Activated CD8-positive, alpha-beta memory T cell treated with anti-CD3 and anti-CD28 coated beads for 4 hours (primary cell): ENCODE measurements around the gene PAQR5.
"Not testable (repeated sequence)": the region's sequence is repeated elsewhere in the genome, so short reads cannot be mapped to it uniquely, and the experiment has no call there.

Source experiments
- DNase-seq, 2 donors: peaks; one replicate each; pipeline ENCODE4 v3.0.0-alpha.2; 2020; ENCODE audit warnings: low read depth in 2 of 2

The PAQR5 gene

DNA sequence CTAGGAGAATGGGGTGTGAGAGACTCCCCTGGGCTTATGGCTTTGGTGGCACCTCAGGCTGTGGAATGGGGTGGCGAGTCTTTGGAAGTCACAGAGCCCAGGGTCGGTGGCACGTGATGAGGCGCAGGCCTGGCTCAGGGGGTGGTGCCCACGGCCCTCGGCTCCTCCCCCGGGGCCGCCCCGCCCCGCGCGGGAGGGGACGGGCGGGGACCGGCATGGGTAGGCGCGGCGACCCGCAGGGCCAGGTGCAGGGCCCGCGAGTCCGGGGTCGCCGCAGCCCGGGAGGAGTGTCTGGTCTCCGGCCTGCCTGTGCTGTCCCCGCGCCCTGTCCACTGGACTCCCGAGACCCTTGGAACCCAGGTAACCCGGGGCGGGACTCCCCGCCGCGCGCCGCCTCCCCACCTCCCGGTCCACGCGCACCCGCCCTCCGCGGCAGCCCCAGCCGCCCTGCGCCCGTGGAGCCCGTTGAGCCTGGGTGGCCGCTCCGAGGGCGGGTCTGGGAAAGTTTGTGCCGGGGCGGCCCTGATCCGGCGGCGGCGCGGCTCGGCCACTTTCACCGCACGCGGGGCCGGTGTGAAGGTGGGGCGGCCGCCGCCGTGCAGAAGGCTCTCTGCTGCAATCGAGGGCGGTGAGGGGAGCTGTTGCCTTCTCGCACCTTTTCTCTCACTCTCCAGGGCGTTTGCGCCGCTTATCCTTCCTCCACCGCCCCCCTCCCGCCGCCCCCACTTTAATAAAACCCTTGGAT is at the start of gene PAQR5:
TSS of gene PAQR5 (plus strand) at position 216 of the 745 bp plus-strand sequence. CDS start 61,169 bp downstream, outside the sequence.
- DNase-seq: no peak

DNA sequence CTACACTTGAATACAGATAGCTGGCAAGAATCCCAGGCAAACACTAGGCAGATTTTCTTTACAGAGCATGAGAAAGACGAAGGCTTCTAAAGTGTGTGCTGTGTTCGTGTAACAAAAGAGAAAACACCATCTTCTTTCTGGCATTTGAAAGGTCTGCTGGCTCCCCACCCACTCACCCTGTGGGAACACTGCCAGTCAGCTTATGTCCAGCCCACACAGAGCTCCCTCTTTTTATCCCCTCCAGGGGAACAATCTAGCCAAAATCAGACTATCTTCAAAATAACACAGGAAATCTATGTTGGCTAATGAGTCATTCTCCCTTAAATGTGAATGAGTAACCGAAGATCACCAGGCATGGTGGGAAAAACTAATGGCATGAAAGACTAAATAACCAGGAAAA is 45.6 kb upstream of the PAQR5 start:
- no peak for DNase-seq

DNA sequence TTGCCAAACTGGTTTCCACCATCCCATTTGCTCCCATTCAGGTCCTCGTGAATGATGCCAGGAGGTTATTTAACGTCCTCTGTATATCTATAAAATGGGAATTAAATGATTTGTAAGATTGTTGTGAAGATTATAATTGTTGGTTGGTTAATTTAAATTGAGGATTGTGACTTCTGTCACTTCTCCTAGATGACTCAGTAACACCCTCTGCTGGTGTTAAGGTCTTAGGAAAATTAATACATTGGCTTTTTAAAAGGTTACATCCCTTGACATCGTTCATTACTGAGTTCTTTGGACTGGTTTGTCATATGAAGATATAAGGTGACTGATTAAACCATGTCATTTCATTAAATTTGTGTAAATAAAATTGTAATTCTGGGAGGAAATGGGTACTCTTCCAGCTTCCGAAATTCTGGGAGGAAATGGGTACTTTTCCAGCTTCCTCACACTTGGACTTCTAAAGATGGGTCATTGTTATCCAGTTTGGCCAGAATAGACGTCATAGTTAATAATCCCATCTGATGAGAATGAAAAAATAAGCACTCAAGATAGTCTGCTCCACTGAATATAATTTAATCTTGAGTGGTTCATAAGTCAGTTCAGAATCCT is 33.3 kb upstream of the PAQR5 start:
- DNase-seq: no peak

- no peak for DNase-seq
Observed at GRCh38 chr15:69271217-69271616, 27.5 kb upstream of the PAQR5 start.

- no peak for DNase-seq
Observed at GRCh38 chr15:69272139-69272538, 26.6 kb upstream of the PAQR5 start.

- no peak for DNase-seq
Observed at GRCh38 chr15:69272891-69273290, 25.8 kb upstream of the PAQR5 start.

- no peak for DNase-seq
Observed at GRCh38 chr15:69275074-69275670, 23.5 kb upstream of the PAQR5 start.

- no peak for DNase-seq
Observed at GRCh38 chr15:69275933-69276560, 22.7 kb upstream of the PAQR5 start.

DNA sequence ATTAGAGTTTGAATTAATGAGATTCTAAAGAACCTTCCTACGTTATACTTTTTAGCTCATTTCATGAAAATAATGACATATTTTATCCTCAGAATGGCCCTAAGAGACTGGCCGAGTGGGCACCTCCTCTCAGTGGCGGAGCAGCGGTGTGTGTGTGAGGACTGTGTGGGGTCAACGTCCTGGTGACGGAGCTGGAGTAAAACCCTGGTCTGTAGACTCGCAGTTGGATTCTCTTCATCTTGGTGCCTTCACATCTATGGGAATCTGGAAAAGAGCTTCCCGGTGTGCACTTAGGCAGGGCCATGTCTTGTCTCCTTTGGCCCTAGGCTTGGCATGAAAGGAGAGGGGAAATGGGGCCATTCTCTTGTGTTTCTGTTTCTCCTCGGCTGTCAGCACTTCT is 21.4 kb upstream of the PAQR5 start:
- DNase-seq: no peak

GRCh38 chr15:69279636-69280035 is 19.1 kb upstream of the PAQR5 start:
- no peak for DNase-seq

DNA sequence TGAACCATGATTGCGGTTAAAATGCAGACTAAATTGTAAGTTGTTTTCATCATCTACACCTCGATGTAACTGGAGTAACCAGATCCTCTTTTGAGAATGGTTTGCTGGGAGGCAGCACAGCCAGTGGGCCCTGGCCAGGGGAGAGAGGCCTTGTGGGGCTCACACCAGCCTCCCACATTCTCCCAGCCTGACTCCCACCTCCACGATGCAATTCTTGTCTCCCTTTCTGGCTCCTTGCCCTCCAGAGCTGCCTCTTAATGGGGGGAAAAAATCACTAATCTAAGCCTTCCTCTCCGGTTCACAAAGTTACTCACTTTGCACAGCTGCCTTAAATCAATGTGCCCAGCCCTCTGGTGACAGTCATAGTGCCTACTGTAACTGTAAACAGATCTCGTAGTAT is 17.9 kb upstream of the PAQR5 start:
- no peak for DNase-seq

GRCh38 chr15:69282104-69282743 is 16.5 kb upstream of the PAQR5 start:
- no peak for DNase-seq

DNA sequence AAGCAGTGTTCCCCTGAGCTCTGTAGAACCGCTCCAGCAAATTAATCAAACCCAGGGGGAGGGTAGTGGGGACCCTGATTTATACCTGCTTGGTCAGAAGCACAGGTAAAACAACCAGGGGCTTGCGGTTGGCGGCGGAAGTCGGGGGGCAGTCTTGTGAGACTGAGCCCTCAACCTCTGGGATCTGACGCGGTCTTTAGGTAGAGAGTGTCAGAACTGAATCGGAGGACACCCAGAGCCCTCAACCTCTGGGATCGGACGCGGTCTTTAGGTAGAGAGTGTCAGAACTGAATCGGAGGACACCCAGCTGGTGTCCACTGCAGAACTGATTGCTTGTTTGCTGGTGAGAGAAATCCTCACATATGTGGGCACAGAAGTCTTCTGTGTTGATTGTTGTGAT is 12.9 kb upstream of the PAQR5 start:
- no peak for DNase-seq

DNA sequence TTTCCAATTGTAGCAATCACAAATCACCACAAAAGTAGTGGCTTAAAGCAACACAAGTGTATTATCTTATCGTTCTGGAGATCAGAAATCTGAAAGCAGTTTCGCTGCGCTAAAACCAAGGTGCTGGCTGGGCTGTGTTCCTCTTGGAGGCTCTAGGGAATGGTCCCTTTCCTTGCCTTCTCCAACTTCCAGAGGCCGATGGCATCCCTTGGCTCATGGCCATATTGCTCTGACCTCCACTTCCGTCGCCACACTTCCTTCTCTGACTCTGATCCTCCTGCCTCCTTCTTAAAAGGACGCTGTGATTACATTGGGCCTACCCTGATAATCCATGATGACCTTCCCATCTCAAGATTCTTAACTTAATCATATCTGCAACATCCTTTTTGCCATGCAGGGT is 10.7 kb upstream of the PAQR5 start:
- DNase-seq: no peak

DNA sequence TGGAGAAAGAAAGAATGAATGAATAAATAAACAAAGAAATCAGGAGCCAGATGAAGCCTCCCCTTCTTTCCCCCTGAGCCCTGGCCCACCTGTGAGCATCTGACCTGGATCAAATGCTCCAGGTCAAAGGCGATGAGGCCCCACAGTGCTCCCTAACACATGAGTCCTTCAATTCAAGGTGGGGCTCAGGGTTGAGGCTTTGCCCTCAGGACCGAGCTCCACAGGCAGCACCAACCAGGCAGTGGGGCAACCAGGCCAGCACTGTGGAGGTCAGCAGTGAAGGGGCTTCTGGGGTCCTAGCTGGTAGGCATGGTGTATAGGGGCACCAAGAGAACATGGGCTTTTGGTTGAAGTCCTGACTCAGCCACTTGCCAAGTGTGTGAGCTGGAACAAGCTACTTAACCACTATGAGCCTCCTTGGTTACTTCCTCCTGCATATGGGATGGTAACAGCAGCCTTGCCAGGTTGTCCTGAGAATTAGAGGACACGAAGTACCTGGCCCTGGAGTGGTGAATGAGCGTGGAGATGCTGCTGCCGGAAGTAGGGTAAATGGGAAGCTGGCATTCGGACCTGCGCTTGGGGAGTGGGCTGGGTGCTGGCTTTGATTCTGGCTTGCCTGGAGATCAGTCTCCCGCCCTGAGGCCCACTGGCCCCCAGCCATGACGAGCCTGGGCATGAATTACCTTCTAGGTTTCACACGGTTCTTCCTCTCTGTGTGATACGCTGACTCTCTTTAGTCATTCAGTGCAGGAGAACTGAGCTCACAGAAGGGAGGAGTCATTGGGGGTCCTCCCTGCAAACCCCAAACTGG is 10.0 kb upstream of the PAQR5 start:
- DNase-seq: no peak

- DNase-seq: no peak
Observed at GRCh38 chr15:69289342-69290146, 9.2 kb upstream of the PAQR5 start.

DNA sequence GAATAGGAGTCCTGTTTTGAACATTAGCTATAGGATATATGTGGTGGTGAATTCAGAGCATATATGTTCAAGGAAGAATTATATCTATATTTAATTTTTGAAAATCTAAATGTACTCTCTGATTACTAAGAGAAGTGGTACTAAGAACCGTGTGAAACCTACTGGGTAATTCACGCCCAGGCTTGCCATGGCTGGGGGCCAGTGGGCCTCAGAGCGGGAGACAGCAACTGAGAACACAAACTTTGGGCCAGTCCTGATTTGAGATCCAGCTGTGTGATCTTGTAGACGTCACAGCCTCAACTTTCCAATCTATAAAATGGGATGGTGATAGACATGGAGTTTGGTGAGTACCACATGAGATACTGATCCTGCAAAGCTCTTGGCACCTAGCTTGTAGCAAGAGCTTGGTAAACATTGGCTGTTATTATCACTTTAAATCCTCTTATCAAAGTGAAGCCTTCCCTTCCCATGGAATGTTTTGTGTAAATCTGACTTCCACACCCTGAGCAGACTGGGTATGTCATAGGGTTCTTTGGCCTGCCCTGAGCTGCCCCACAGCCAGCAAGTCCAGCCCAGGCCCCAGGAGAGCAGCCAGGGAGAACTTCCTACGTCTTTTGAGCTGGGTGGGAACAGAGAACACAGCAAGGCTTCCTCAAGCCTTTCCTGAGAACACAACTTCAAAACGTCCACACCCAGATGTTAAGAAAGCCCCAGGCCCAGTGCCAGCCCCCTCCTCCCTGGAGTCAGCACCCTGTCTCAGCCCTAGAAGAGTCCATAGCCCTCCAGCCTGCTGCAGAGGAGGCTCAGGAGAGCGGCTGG is 8.2 kb upstream of the PAQR5 start:
- no peak for DNase-seq

DNA sequence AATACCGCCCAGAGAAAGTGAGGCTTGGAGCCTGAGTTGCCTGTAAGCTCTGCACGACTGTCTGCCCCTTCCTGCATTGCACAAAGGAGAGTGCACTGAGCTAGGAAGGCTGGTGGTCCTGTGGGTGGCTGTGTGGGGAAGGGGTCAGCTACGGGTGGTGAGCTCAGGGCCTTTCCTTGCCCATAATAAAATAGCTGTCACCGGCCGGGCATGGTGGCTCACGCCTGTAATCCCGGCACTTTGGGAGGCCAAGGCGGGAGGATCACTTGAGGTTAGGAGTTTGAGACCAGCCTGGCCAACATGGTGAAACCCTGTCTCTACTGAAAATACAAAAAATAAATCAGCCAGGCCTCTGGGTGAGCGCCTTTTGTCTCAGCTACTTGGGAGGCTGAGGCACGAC is 7.1 kb upstream of the PAQR5 start:
- not testable (repeated sequence) for DNase-seq

DNA sequence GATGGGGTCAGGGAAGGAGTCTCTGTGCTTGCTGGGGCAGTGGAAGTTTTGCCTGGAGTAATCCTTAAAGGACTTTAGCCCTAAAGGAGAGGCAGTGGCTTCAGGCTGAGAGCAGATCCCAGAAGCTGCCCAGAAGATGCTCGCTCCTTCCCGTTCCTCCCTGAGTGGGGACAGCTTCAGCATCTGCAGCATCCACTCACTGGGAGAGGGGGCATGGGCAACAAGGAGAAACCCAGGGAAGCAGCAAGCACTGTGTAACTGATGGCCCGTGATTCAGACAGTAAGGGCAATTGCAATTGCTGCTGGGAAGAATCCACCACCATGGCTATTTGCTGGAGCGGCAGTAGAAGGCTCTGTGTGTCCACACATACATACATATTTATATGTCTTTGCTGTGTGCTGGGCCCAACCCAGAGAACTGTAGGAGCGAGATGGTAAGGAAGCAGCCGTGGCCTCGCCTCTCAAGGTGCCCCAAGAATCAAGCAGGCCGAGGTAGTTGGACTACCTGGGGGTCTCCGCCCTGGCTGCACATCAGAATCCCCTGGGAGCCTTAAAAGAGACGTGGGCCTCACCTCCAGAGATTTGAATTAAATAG is 5.8 kb upstream of the PAQR5 start:
- no peak for DNase-seq
